Neutrophil (primary cell): ENCODE measurements around the gene TMEM114.
A peak's percentile ranks its signal among the peaks of the same experiment; 100 is the strongest.

Experiments
- H3K27ac ChIP-seq: fragments of 200-600 bp; sonication (generic); 2 replicates; pipeline ENCODE4 v1.5.1; 2016; ENCODE audit warnings: mild to moderate bottlenecking, moderate library complexity
- H3K27me3 ChIP-seq: fragments of 200-600 bp; sonication (generic); 2 replicates; pipeline ENCODE4 v1.6.0; 2016; ENCODE audit warnings: mild to moderate bottlenecking
- H3K36me3 ChIP-seq: fragments of 200-600 bp; sonication (generic); 2 replicates; pipeline ENCODE4 v1.5.1; 2017
- H3K4me1 ChIP-seq, 2 experiments: fragments of 200-600 bp in 1 of 2; sonication (generic) in 1 of 2; 1 replicate in 1 of 2; 2 replicates in 1 of 2; pipeline versions ENCODE4 v1.5.1 to v1.6.1; 2013 to 2016; ENCODE audit warnings: low read depth in 1 of 2, low read length in 1 of 2, mild to moderate bottlenecking in 1 of 2, moderate library complexity in 1 of 2; ENCODE audit not compliant: control insufficient read depth in 1 of 2, insufficient read depth in 1 of 2
- H3K4me3 ChIP-seq, 2 experiments: fragments of 200-600 bp in 1 of 2; sonication (generic) in 1 of 2; 1 replicate in 1 of 2; 2 replicates in 1 of 2; pipeline ENCODE4 v1.5.1; 2013 to 2016; ENCODE audit warnings: low read depth in 1 of 2, low read length in 1 of 2, mild to moderate bottlenecking in 1 of 2, moderate library complexity in 1 of 2
- H3K9me3 ChIP-seq: fragments of 200-600 bp; sonication (generic); 2 replicates; pipeline ENCODE4 v1.5.1; 2016
- TF ChIP-seq, protein P1 (sequence below): fragments of 200-600 bp; sonication (generic); IDR thresholded peaks from 2 replicates; pipeline ENCODE4 v1.5.1; 2016; ENCODE audit warnings: antibody characterized with exemption

The TMEM114 gene

DNA sequence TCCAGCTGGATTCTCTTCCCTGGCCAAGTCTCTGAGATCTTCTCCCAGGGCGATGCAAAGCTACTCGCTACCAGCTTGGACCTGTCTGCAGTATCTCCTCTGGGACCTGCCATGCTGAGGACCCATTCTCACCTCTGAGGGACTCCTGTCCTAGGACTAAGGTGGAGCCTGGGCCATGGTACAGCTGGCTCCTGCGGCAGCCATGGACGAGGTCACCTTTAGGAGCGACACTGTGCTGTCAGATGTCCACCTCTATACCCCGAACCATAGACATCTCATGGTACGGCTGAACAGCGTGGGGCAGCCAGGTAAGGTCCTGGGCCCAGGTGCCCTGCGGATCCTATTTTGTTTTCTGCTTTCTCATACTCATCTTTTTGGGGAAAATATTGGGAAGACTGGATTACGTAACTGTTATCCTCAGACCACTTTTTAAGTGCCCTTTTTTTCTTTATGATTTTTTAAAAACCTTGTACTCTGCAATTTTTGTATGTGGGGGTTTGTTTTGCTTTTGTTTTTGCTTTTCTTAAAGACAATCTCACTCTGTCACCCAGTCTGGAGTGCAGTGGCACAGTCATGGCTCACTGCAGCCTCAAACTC, 35.3 kb upstream of the TMEM114 start:
- Histone ChIP-seq H3K4me1 (peaks cover 13 to 15% of the 10 kb centered on the region in 2 experiments), H3K9me3 (no peaks in the 10 kb centered on the region), H3K36me3 (peaks cover 50% of the 10 kb centered on the region), H3K4me3 (no peak overlapping the region), H3K27ac (no peak overlapping the region), H3K27me3 (peaks cover 5% of the 10 kb centered on the region)
- TF ChIP-seq, protein P1, sequence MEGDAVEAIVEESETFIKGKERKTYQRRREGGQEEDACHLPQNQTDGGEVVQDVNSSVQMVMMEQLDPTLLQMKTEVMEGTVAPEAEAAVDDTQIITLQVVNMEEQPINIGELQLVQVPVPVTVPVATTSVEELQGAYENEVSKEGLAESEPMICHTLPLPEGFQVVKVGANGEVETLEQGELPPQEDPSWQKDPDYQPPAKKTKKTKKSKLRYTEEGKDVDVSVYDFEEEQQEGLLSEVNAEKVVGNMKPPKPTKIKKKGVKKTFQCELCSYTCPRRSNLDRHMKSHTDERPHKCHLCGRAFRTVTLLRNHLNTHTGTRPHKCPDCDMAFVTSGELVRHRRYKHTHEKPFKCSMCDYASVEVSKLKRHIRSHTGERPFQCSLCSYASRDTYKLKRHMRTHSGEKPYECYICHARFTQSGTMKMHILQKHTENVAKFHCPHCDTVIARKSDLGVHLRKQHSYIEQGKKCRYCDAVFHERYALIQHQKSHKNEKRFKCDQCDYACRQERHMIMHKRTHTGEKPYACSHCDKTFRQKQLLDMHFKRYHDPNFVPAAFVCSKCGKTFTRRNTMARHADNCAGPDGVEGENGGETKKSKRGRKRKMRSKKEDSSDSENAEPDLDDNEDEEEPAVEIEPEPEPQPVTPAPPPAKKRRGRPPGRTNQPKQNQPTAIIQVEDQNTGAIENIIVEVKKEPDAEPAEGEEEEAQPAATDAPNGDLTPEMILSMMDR = no peak

DNA sequence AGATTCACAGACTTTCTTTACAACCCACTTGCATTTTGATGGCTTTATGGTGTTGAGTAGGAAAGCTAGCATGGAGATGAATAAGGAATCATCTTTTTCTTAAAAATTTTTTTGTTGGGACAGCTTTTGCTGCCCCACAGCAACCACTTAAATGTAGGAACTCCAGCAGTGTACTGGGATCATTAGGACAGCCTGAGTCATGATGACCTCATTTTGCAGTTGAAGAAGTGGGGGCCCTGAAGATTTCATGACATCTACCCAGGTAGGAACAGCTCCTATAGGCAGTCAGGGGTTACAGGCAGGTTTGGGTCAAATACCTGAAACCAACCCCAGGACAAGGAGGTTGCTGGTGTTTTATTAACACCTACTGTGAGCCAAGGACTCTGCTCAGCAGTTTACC, 33.3 kb upstream of the TMEM114 start:
- Histone ChIP-seq H3K4me1 (peaks cover 12 to 15% of the 10 kb centered on the region in 2 experiments), H3K36me3 (peaks cover 31% of the 10 kb centered on the region), H3K4me3 (no peak overlapping the region), H3K9me3 (no peaks in the 10 kb centered on the region), H3K27me3 (peaks cover 24% of the 10 kb centered on the region), H3K27ac (peak overlapping the region; percentile 30)
- TF ChIP-seq, protein P1 = no peak

DNA sequence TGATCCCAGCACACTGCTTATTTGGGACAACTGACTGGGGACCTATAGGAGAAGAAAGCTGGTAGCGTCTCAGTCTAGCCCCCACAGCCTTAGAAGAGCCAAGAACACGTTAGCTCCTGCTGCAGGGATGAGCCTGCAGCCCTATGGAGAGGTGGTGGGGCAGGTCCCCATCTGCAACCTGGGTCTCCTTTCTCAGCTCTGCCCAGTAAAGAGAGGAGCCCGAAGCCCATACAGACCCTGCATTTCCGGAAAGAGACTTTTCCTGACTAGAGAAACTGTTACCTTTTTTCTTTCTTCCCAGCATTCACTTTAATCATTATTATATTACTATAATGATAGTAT, 32.0 kb upstream of the TMEM114 start:
- Histone ChIP-seq H3K27me3 (peaks cover 37% of the 10 kb centered on the region), H3K36me3 (peaks cover 19% of the 10 kb centered on the region), H3K9me3 (no peaks in the 10 kb centered on the region), H3K4me1 (peaks cover 12 to 15% of the 10 kb centered on the region in 2 experiments), H3K27ac (peak overlapping the region; percentile 76), H3K4me3 (peak overlapping the region; percentile 90)
- TF ChIP-seq, protein P1 = no peak

DNA sequence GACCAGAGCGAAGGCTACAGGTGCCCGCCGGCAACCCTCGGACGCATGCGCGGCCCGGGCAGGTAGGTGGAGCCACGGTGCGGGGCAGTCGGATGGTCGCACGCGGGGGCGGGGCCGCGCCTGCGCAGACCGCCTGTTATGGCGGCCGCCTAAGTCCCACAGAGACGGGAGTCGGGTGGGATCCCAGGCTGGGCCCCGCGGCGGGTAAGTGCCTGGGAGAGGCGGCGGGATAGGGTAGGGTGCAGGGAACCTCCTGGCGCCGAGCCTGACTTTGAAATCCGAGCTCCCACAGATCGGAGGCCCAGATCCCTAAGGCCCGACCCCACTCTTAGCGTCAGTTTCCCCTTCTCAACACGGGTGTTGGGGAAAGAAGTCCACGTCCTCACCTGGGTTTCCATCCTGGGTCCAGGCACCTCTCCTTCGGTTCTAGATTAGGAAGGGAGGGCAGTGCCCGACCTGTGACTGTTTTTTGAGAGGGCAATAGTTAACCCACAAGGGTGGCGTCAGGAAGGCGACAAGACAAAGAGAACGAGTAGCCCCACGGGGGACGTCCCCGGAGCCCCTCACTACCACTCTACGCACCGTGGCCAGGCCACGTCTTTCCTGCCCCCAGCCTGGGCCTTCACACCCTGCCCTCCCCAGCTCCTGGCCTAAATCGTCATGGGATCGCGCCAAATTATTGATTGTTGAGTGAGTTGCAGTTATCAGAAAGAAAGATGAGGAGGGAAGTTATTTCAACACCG, 31.4 kb upstream of the TMEM114 start, which contains the start of gene METTL22:
TSS of gene METTL22 (plus strand) at position 127 of the 743 bp plus-strand sequence. CDS start 3,968 bp downstream, outside the sequence.
- TF ChIP-seq, protein P1 = peak; percentile 14
- Histone ChIP-seq H3K4me1 (peaks cover 12 to 15% of the 10 kb centered on the region in 2 experiments), H3K27ac (peak within 1 kb of the TSS; percentile 76), H3K27me3 (peaks cover 37% of the 10 kb centered on the region), H3K36me3 (peaks cover 13% of the 10 kb centered on the region), H3K9me3 (no peaks in the 10 kb centered on the region), H3K4me3 (peak within 1 kb of the TSS; percentile 90)

DNA sequence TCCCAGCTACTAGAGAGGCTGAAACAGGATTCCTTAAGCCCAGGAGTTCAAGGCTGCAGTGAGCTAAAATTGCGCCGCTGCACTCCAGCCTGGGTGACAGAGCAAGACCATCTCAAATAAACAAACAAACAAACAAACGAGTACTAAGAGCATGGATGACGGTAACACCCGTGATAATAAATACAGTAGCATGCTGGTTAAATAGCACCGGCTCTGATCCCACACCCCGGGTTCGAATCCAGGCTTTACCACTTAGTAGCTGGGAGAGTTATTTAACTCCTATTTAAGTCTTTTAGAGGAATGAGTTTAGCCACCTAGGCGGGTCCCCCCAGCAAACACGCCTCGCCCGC, 30.9 kb upstream of the TMEM114 start:
- TF ChIP-seq, protein P1 = no peak
- Histone ChIP-seq H3K4me3 (peak overlapping the region; percentile 90), H3K27ac (peak overlapping the region; percentile 76)

More for the DNA sequence above, 30.9 kb upstream of the TMEM114 start:
- Histone ChIP-seq H3K4me1 (peaks cover 12 to 15% of the 10 kb centered on the region in 2 experiments), H3K9me3 (no peaks in the 10 kb centered on the region), H3K36me3 (peaks cover 9% of the 10 kb centered on the region), H3K27me3 (peaks cover 40% of the 10 kb centered on the region)
